ENCODE results near the gene CP. TPM values are rescaled to one million over a fixed set of nuclear protein-coding genes. Genes with fewer than 3 reads are reported as not detected.

CP gene
- polyA plus RNA-seq, 1 donor (not counting 4 experiments of a cell fraction or from before 2014, with no cell fraction given): 0.03 TPM

DNA sequence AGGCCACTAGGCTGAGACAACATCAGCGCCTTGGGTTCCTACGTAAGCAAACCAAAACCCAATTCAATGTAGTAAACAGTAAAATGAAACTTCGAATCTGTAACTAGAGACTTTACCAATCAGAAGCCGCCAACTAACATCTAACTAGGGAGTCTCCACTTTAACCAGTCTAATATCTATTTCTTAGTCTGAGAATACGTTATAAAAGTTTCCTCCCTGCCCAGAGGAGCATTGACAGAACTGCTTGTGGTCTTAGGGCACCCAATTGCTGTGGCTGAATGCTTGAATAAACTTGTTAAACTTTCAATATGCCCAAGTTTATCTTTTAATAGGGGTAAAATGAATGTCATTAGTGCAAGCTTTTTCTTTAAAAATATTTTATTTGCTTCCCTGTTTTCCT is 4.3 kb downstream of the CP start:
- Histone ChIP-seq H3K27ac (ENCODE audit: control insufficient read depth, insufficient read depth, low read length) (no peak overlapping the region), H3K4me1 (ENCODE audit: control insufficient read depth, extremely low read depth, insufficient read depth, low read length) (no peaks in the 10 kb centered on the region), H3K36me3 (ENCODE audit: control insufficient read depth in 2 of 2, extremely low read depth in 1 of 2, insufficient read depth in 2 of 2, low read length in 2 of 2) (no peaks in the 10 kb centered on the region), H3K4me3 (ENCODE audit: control insufficient read depth in 2 of 3, extremely low read depth in 1 of 3, insufficient read depth in 2 of 3, low read depth in 1 of 3, low read length in 3 of 3) (no peak overlapping the region), H3K79me2 (ENCODE audit: control insufficient read depth, insufficient read depth, low read length) (no peaks in the 10 kb centered on the region), H3K27me3 (ENCODE audit: control insufficient read depth, extremely low read depth, insufficient read depth, low read length) (no peaks in the 10 kb centered on the region), H4K20me1 (ENCODE audit: control insufficient read depth, extremely low read depth, insufficient read depth, low read length) (no peaks in the 10 kb centered on the region), H3K9ac (ENCODE audit: control insufficient read depth, extremely low read depth, insufficient read depth, low read length) (no peak overlapping the region), H3K9me1 (ENCODE audit: control insufficient read depth, extremely low read depth, insufficient read depth, low read length) (no peaks in the 10 kb centered on the region), H3K4me2 (ENCODE audit: control insufficient read depth, extremely low read depth, insufficient read depth, low read depth, low read length) (no peak overlapping the region), H3K9me3 (ENCODE audit: control insufficient read depth, low read depth, low read length) (no peaks in the 10 kb centered on the region), H2AFZ (ENCODE audit: control insufficient read depth, low read length) (no peak overlapping the region)
- dilution Hi-C loops (cut with MboI; ENCODE audit: extremely low pct_ligation_motif_present, low sequenced_read_pairs): no loop called here
- DNase-seq (ENCODE audit: low read depth, low spot score) (no peak), FAIRE-seq (no peak)
- TF ChIP-seq, protein P1, sequence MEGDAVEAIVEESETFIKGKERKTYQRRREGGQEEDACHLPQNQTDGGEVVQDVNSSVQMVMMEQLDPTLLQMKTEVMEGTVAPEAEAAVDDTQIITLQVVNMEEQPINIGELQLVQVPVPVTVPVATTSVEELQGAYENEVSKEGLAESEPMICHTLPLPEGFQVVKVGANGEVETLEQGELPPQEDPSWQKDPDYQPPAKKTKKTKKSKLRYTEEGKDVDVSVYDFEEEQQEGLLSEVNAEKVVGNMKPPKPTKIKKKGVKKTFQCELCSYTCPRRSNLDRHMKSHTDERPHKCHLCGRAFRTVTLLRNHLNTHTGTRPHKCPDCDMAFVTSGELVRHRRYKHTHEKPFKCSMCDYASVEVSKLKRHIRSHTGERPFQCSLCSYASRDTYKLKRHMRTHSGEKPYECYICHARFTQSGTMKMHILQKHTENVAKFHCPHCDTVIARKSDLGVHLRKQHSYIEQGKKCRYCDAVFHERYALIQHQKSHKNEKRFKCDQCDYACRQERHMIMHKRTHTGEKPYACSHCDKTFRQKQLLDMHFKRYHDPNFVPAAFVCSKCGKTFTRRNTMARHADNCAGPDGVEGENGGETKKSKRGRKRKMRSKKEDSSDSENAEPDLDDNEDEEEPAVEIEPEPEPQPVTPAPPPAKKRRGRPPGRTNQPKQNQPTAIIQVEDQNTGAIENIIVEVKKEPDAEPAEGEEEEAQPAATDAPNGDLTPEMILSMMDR (optimal IDR thresholded peaks at IDR 0.05 in 1 of 3, IDR thresholded peaks at IDR 0.05 in 1 of 3, conservative IDR thresholded peaks at IDR 0.05 in 1 of 3; ENCODE audit: extremely low read depth in 1 of 3, insufficient read depth in 2 of 3, low read length in 3 of 3): no peak
- TF ChIP-seq EZH2 (IDR thresholded peaks at IDR 0.05; ENCODE audit: low read length): no peak

DNA sequence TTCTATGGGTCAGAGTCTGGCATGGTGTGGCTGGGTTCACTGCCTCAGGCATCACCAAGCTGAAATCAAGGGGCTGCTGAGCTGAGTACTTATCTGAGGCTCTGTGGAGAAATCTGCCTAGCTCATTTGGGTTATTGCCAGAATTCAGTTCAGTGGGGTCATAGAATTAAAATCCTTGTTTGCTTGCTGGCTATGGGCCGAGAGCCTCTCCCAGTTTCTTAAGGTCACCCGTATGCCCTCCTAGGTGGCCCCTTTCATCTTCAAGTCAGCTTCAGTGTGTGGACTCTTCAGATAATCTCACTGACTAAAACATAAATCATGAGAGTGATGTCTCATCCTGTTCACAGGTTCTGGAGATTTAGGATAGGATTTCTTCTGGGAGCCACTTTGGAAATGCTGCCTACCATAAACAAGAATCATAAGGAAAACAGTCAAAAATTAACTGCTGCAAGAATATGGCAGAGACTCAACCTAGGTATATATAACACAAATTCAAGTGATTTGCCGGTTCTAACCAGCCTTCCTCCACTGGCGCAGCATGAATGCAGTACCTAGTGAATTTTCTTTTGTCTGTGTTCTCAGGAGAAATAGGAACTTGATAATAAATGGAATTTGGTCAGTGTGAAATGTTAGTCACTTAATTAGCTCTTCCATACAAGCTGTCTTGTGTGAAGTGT is 5.3 kb downstream of the CP start:
- H3K27ac ChIP-seq (ENCODE audit: control insufficient read depth, insufficient read depth, low read length): no peak overlapping the region
- no peak overlapping the region for H3K9ac ChIP-seq (ENCODE audit: control insufficient read depth, extremely low read depth, insufficient read depth, low read length)
- H3K9me1 ChIP-seq (ENCODE audit: control insufficient read depth, extremely low read depth, insufficient read depth, low read length): no peaks in the 10 kb centered on the region
- H3K4me2 ChIP-seq (ENCODE audit: control insufficient read depth, extremely low read depth, insufficient read depth, low read depth, low read length): no peak overlapping the region
- H3K27me3 ChIP-seq (ENCODE audit: control insufficient read depth, extremely low read depth, insufficient read depth, low read length): no peaks in the 10 kb centered on the region
- no peaks in the 10 kb centered on the region for H4K20me1 ChIP-seq (ENCODE audit: control insufficient read depth, extremely low read depth, insufficient read depth, low read length)
- no peaks in the 10 kb centered on the region for H3K9me3 ChIP-seq (ENCODE audit: control insufficient read depth, low read depth, low read length)
- H2AFZ ChIP-seq (ENCODE audit: control insufficient read depth, low read length): no peak overlapping the region
- H3K79me2 ChIP-seq (ENCODE audit: control insufficient read depth, insufficient read depth, low read length): no peaks in the 10 kb centered on the region
- H3K4me1 ChIP-seq (ENCODE audit: control insufficient read depth, extremely low read depth, insufficient read depth, low read length): no peaks in the 10 kb centered on the region
- no peaks in the 10 kb centered on the region for H3K36me3 ChIP-seq (ENCODE audit: control insufficient read depth in 2 of 2, extremely low read depth in 1 of 2, insufficient read depth in 2 of 2, low read length in 2 of 2)
- dilution Hi-C loops (cut with MboI; ENCODE audit: extremely low pct_ligation_motif_present, low sequenced_read_pairs): no loop called here
- TF ChIP-seq, protein P1 (optimal IDR thresholded peaks at IDR 0.05 in 1 of 3, IDR thresholded peaks at IDR 0.05 in 1 of 3, conservative IDR thresholded peaks at IDR 0.05 in 1 of 3; ENCODE audit: extremely low read depth in 1 of 3, insufficient read depth in 2 of 3, low read length in 3 of 3): no peak
- TF ChIP-seq EZH2 (IDR thresholded peaks at IDR 0.05; ENCODE audit: low read length): no peak
- FAIRE-seq: no peak
- no peak overlapping the region for H3K4me3 ChIP-seq (ENCODE audit: control insufficient read depth in 2 of 3, extremely low read depth in 1 of 3, insufficient read depth in 2 of 3, low read depth in 1 of 3, low read length in 3 of 3)
- DNase-seq (ENCODE audit: low read depth, low spot score): no peak

Measured in keratinocyte (primary cell).